AG04450 (cell line): ENCODE data around the gene ZBTB34. TPM values are rescaled to one million over a fixed set of nuclear protein-coding genes. Genes with fewer than 3 reads are reported as not detected.

Source experiments
- polyA plus RNA-seq: library from polyadenylated mRNA; depleted of rRNA; stranded (reverse); fragments of >200 nt; gene quantifications from 2 replicates; pipeline ENCODE4 v1.2.3, GENCODE V29; 2011; rRNA removed

ZBTB34 gene
- polyA plus RNA-seq, 1 experiment = 9.4 TPM

Other genes with a start within 250 kb of the ZBTB34 start
- gene LMX1B, start 246.7 kb upstream of the ZBTB34 start, polyA plus RNA-seq = not detected in 2 replicates
- 11.7 and 12.3 TPM in 2 replicates for gene ZBTB43, start 55.6 kb upstream of the ZBTB34 start, polyA plus RNA-seq
- 4.4 and 4.6 TPM in 2 replicates for gene RALGPS1, start 54.1 kb downstream of the ZBTB34 start, polyA plus RNA-seq